RCC 7860 (cell line): Measurements from ENCODE around the gene SLC25A42.

Experiments
- DNase-seq: peaks from one replicate; pipeline ENCODE4 v3.0.0-alpha.2; 2015; ENCODE audit warnings: low spot score
- FAIRE-seq: peaks from 2 replicates; lab custom pipeline; 2012; peaks lifted over from hg19 to GRCh38; lab: Jason Lieb, UNC

Gene SLC25A42

GRCh38 chr19:19157808-19158207 is 94.0 kb downstream of the SLC25A42 start:
- DNase-seq (no peak), FAIRE-seq (no peak)

GRCh38 chr19:19159534-19159933 is 95.7 kb downstream of the SLC25A42 start:
- FAIRE-seq: no peak

DNA sequence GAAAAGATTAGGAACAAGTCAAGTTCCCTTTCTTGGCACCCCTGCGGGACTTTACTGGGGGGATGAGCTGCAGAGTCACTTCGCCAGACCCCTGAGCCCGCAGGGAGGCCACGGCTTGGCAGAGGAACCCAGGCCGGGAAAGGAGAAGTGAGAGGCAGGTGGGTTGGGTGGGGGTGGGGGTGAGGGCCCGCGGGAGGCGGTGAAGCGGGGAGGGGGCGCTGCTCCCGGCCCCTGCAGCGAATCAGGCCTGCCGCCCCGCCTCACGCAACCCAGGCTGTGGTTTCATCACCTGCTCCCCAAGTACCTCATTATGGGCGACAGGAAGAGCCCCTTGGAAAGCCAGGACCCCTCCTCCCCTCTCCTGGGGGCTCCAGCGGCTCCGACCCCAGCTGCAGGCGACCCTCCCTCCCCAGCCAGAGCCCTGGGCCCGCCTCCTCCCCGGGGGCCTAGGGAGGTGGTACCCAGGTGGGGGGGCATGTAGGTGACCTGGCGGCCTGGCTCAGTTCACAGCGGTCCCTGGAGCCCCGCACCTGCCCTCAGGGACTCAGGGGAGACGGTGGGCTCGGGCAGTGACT is 96.8 kb downstream of the SLC25A42 start:
- no peak for FAIRE-seq
- no peak for DNase-seq

More at GRCh38 chr19:19159534-19159933, 95.7 kb downstream of the SLC25A42 start:
- DNase-seq: no peak

GRCh38 chr19:19162495-19162894 is 98.7 kb downstream of the SLC25A42 start:
- no peak for DNase-seq
- FAIRE-seq: no peak
